ENCODE results near the gene C4B. TPM values are rescaled to one million over a fixed set of nuclear protein-coding genes. Genes with fewer than 3 reads are reported as not detected.

Gene C4B
- total RNA-seq, 2 experiments from 2014 or later: 3.0 to 4.0 TPM

- POLR2A ChIA-PET: interaction anchor here (6.7 kb wide), 1 partner anchor 11 kb away, joined by 102 read pairs; the partner anchor contains the start of genes NELFE and SKIC2
Observed at GRCh38 chr6:31968791-31969711, 45.5 kb upstream of the C4B start.

GRCh38 chr6:31969712-31970603, 44.6 kb upstream of the C4B start:
- no peaks in the 10 kb centered on the region for H3K9me3 ChIP-seq (ENCODE audit: control insufficient read depth in 1 of 2, insufficient read depth in 1 of 2, low read length in 2 of 2)
- intact Hi-C loops (cut with DNase I, micrococcal nuclease): loop anchor here in 1 of 2 experiments (10.0 kb wide), 2 partner anchors 205 to 815 kb away; partner anchors contain the start of genes AGPAT1, CCHCR1, RNF5 and TCF19
- H3K9me3 Mint-ChIP-seq: no peaks in the 10 kb centered on the region
- H3K36me3 Mint-ChIP-seq (ENCODE audit: low read depth): peaks cover 82% of the 10 kb centered on the region
- no peak overlapping the region for H3K4me3 ChIP-seq (ENCODE audit: low read length)
- ChIA-PET CTCF (interaction anchor here (0.6 kb wide), 1 partner anchor 140 kb away, joined by 4 read pairs; no protein-coding TSS in a partner anchor), POLR2A (interaction anchor here (0.5 to 6.7 kb wide), 2 partner anchors 12 to 124 kb away, joined by 3 to 102 read pairs; partner anchors contain the start of genes NELFE and SKIC2)
- H3K4me3 Mint-ChIP-seq: peak overlapping the region; percentile 49
- no peak for ATAC-seq (ENCODE audit: poor library complexity)
- DNase-seq: peak in 1 of 14 experiments; percentile 33
- H3K27me3 ChIP-seq (ENCODE audit: control insufficient read depth in 1 of 2, insufficient read depth in 2 of 2, low read length in 2 of 2): no peaks in the 10 kb centered on the region
- peaks cover 34% of the 10 kb centered on the region for H3K4me1 Mint-ChIP-seq (ENCODE audit: low read depth)
- peak overlapping the region in 1 of 2 donors; percentile 3 for H3K27ac ChIP-seq (ENCODE audit: low read depth in 1 of 2, low read length in 2 of 2)
- peaks cover 32% of the 10 kb centered on the region for H3K4me1 ChIP-seq (ENCODE audit: insufficient read depth, low read length)
- peaks cover 56% of the 10 kb centered on the region for H3K36me3 ChIP-seq (ENCODE audit: insufficient read depth, low read length)
- H3K27ac Mint-ChIP-seq: peak overlapping the region; percentile 100
- H3K27me3 Mint-ChIP-seq: peaks cover 6% of the 10 kb centered on the region
- no peak for TF ChIP-seq CTCF (IDR thresholded peaks at IDR 0.05)

More at GRCh38 chr6:31968791-31969711, 45.5 kb upstream of the C4B start:
- Histone ChIP-seq H3K36me3 (ENCODE audit: insufficient read depth, low read length) (peaks cover 63% of the 10 kb centered on the region), H3K4me1 (ENCODE audit: insufficient read depth, low read length) (peaks cover 32% of the 10 kb centered on the region), H3K4me3 (ENCODE audit: low read length) (no peak overlapping the region), H3K27ac (ENCODE audit: low read depth in 1 of 2, low read length in 2 of 2) (no peak overlapping the region), H3K9me3 (ENCODE audit: control insufficient read depth in 1 of 2, insufficient read depth in 1 of 2, low read length in 2 of 2) (no peaks in the 10 kb centered on the region), H3K27me3 (ENCODE audit: control insufficient read depth in 1 of 2, insufficient read depth in 2 of 2, low read length in 2 of 2) (no peaks in the 10 kb centered on the region)
- ATAC-seq (ENCODE audit: poor library complexity) (no peak), DNase-seq (peak in 1 of 14 experiments; percentile 31)
- Mint-ChIP-seq H3K36me3 (ENCODE audit: low read depth) (peaks cover 87% of the 10 kb centered on the region), H3K27ac (peak overlapping the region; percentile 100), H3K9me3 (no peaks in the 10 kb centered on the region), H3K4me3 (peak overlapping the region; percentile 49), H3K4me1 (ENCODE audit: low read depth) (peaks cover 34% of the 10 kb centered on the region), H3K27me3 (peaks cover 6% of the 10 kb centered on the region)
- intact Hi-C loops (cut with DNase I, micrococcal nuclease): no loop called here
- TF ChIP-seq CTCF (IDR thresholded peaks at IDR 0.05): no peak
- CTCF ChIA-PET: no interaction called here
